H1 (cell line): ENCODE measurements around the gene PDE3A. TPM values are rescaled to one million over a fixed set of nuclear protein-coding genes. Genes with fewer than 3 reads are reported as not detected.

Experiments used
- CBX8 ChIP-seq: fragments of 300-800, 300-1000 bp; sonication (generic); IDR thresholded peaks from 2 replicates; pipeline ENCODE4 v1.7.1; 2016; ENCODE audit warnings: low read depth, low read length, borderline replicate concordance
- polyA plus RNA-seq, 7 experiments: library from polyadenylated mRNA; depleted of rRNA in 3 of 7; stranded (reverse) in 5 of 7; unstranded in 2 of 7; fragments of >200 nt in 5 of 7; fragments of 200-250 nt in 2 of 7; gene quantifications; 1 replicate in 5 of 7; 2 replicates in 1 of 7; 4 replicates in 1 of 7; pipeline versions ENCODE4 v1.2.1 to v1.2.3, GENCODE V29; 2011 to 2013; ENCODE audit warnings: missing spikeins in 2 of 7, mixed read lengths in 2 of 7
- total RNA-seq: library from RNA; stranded (reverse); fragmentation: NEBNext Ultra II Directional; extraction: Animal tissue kit (Norgen Biotek cat#: 25700); gene quantifications from 2 replicates; pipeline ENCODE4 v1.2.1, GENCODE V29; 2021

PDE3A gene
- total and polyA plus RNA-seq, 2 of the 8 experiments (the other 6 are each of a cell fraction or from before 2014, with no cell fraction given): 1.4 to 3.4 TPM

DNA sequence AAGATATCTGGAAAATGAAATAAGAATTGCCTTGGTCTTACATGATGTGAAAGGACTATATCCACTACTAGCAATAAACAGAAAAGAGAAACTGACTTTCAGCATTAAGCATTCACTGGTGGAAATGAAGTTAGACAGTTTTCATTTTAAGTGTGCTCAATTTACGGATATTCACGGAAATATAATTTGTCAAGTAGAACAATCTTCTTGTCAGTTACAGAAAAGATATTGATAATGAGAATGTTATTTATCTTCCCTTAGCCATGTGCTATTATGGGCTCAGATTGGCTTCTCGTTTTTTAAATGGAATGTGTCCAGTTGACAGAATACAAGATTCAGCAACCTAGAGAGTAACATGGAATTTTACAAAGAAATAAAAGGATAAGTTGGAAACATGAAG, 208.2 kb downstream of the PDE3A start (continued):
- TF ChIP-seq CBX8: no peak
- TF ChIP-seq, all 59 proteins: peak for 0
